Activated CD8-positive, alpha-beta memory T cell treated with anti-CD3 and anti-CD28 coated beads, Interleukin-2, amount 10 ng/mL, durations not matched to agents 7 days and 5 days (primary cell): Measurements from ENCODE around the gene AUTS2. TPM values are rescaled to one million over a fixed set of nuclear protein-coding genes. Genes with fewer than 3 reads are reported as not detected.
A peak's percentile ranks its signal among the peaks of the same experiment; 100 is the strongest.

ENCODE experiments used
- ATAC-seq: fragments of 150-1000 bp; cut with Tn5 transposase; one replicate; pipeline ENCODE4 v1.10.0; 2021; ENCODE audit warnings: moderate library complexity
- CTCF ChIA-PET: fragments of 350-600 bp; sonication (Branson Sonifier 250); formaldehyde crosslinking; loops from one replicate; lab custom pipeline; 2021; ENCODE audit warnings: antibody characterized with exemption; lab: Charles Lee
- DNase-seq: peaks from one replicate; pipeline ENCODE4 v3.0.0-alpha.2; 2020
- H3K27ac Mint-ChIP-seq: one replicate; pipeline ENCODE4 v1.8.0; 2021; ENCODE audit warnings: mild to moderate bottlenecking, mixed read lengths
- H3K27me3 Mint-ChIP-seq: one replicate; pipeline ENCODE4 v1.8.0; 2021; ENCODE audit warnings: mixed read lengths
- H3K36me3 Mint-ChIP-seq: one replicate; pipeline ENCODE4 v1.8.0; 2021; ENCODE audit warnings: mild to moderate bottlenecking, mixed read lengths
- H3K4me1 Mint-ChIP-seq: one replicate; pipeline ENCODE4 v1.8.0; 2021; ENCODE audit warnings: mixed read lengths
- H3K4me3 Mint-ChIP-seq: one replicate; pipeline ENCODE4 v1.8.0; 2021; ENCODE audit warnings: mild to moderate bottlenecking, moderate library complexity, mixed read lengths
- H3K9me3 Mint-ChIP-seq: one replicate; pipeline ENCODE4 v1.8.0; 2022; ENCODE audit warnings: low read depth, mixed read lengths
- total RNA-seq, 2 experiments: library from RNA; stranded (reverse); gene quantifications; one replicate each; pipeline ENCODE4 v1.2.3, GENCODE V29; 2021

Gene AUTS2
- total RNA-seq, 2 experiments from 2014 or later, result 9.5 to 24.4 TPM

DNA sequence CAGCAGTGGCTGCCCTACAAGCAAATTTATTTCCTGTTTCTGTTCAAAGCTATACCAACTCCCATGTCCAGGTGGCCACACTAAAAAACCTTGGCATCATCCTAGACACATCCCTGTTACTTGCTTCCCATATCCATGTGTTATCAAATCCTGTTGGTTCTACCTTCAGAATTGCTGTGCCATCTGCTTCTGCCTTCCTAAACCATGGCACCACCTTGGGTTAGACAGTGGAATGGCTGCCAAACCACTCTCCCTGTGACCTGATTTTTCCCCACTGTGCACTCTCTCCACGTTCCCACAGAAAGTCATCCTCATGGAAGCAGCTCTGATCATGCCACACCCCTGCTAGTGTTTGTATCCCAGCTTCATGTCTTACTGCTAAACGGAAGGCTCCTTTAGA lies 836.1 kb downstream of the AUTS2 start:
- no peaks in the 10 kb centered on the region for H3K27me3 Mint-ChIP-seq
- CTCF ChIA-PET, result no interaction called here
- no peak for DNase-seq
- no peaks in the 10 kb centered on the region for H3K9me3 Mint-ChIP-seq
- no peak for ATAC-seq
- H3K4me1 Mint-ChIP-seq, result no peaks in the 10 kb centered on the region
- H3K27ac Mint-ChIP-seq, result no peak overlapping the region
- no peak overlapping the region for H3K4me3 Mint-ChIP-seq
- peaks cover 2% of the 10 kb centered on the region for H3K36me3 Mint-ChIP-seq

DNA sequence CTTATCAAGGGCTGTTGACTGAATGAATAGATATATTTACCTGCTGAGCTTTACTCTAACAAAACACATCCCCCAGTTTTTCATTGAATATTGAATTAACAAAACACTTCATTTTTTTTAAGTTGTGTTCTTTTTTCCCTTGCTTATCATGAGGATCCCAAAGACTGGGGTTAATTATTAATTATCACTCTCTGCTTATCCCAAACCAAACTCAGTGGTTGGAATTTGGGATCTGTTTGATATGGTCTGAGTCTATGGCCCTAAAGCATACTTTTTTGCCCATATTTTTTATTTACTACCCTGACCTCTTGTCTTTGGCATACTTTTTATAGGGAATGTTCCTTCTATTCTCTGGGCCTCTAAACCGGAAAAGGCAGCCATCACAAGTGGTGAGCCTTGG lies 836.5 kb downstream of the AUTS2 start:
- ATAC-seq, result no peak
- CTCF ChIA-PET, result no interaction called here
- no peak for DNase-seq
- Mint-ChIP-seq H3K36me3 (peaks cover 2% of the 10 kb centered on the region), H3K4me3 (no peak overlapping the region), H3K9me3 (no peaks in the 10 kb centered on the region), H3K27me3 (no peaks in the 10 kb centered on the region), H3K27ac (no peak overlapping the region), H3K4me1 (no peaks in the 10 kb centered on the region)

DNA sequence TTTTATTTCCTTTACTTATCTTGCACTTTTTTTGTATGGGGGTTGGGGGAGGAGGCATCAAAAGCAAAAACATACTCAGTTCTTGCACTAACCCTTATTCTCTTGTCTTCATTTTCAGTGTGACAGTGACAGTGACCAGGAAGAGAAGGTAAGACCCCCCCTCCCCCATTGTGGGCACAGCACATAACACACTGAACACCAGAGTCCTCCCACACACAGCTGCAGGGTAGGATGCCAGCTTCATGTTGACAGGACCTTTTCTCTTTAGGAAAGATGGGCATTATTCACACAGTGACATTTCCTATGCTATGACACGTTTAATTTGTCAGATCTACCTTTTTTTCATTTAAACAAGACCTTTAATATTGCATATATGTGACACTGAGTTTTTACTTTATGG lies 837.4 kb downstream of the AUTS2 start:
- no peak overlapping the region for H3K4me3 Mint-ChIP-seq
- DNase-seq, result no peak
- no peaks in the 10 kb centered on the region for H3K27me3 Mint-ChIP-seq
- H3K9me3 Mint-ChIP-seq, result no peaks in the 10 kb centered on the region
- CTCF ChIA-PET, result no interaction called here
- no peak for ATAC-seq
- H3K4me1 Mint-ChIP-seq, result no peaks in the 10 kb centered on the region
- no peak overlapping the region for H3K27ac Mint-ChIP-seq
- H3K36me3 Mint-ChIP-seq, result no peaks in the 10 kb centered on the region

DNA sequence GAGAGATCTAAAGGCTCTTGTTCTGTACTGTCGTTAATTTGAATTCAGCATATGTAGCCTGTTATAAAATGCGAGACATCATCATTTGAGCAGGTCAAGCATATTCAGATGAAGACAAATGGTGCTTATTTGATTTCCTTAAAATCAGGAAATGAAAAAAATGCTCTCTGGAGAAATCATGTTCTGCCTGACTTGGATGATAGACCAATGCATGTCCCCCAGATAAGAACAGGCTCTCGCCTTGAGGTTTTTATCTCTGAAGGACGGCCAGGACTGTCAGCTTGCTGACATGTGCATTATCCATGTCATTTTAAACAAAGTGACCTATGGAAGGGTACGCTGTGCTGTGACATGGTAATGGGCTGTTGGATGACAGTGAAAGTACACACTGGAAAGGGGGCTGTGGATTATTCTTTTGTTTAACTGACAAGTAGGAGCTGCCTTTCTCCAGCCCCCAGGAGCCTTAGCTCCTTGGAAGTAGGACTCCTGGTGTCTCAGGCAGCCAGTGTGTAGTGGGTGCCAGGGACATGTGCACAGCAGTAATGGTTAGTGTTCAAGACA lies 838.6 kb downstream of the AUTS2 start:
- CTCF ChIA-PET, result no interaction called here
- no peak for DNase-seq
- no peaks in the 10 kb centered on the region for H3K27me3 Mint-ChIP-seq
- no peaks in the 10 kb centered on the region for H3K36me3 Mint-ChIP-seq
- no peaks in the 10 kb centered on the region for H3K9me3 Mint-ChIP-seq
- no peaks in the 10 kb centered on the region for H3K4me1 Mint-ChIP-seq
- H3K27ac Mint-ChIP-seq, result no peak overlapping the region
- no peak overlapping the region for H3K4me3 Mint-ChIP-seq
- ATAC-seq, result no peak

DNA sequence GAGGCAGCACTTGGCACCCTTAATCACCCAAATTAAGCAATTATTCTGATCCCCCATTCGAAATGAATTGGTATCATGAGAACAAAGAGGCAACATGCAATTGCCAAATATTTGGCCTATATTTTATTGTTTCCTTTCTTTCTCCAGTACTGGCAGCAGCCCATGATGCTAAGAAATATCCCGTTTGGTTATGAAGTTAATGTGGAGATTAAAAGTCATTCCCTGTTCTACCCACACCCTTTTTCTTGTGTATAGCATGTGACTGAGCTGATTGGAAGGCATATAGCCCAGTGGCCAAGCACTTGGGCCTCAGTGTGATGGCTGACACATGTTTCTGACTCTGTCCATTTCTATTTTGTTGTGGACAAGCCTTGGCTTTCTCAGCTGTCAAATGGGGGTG lies 841.4 kb downstream of the AUTS2 start:
- H3K4me3 Mint-ChIP-seq, result no peak overlapping the region
- H3K9me3 Mint-ChIP-seq, result no peaks in the 10 kb centered on the region
- no peaks in the 10 kb centered on the region for H3K4me1 Mint-ChIP-seq
- H3K27ac Mint-ChIP-seq, result no peak overlapping the region
- ATAC-seq (no peak), DNase-seq (no peak)
- no peaks in the 10 kb centered on the region for H3K27me3 Mint-ChIP-seq
- H3K36me3 Mint-ChIP-seq, result no peaks in the 10 kb centered on the region
- CTCF ChIA-PET, result no interaction called here

DNA sequence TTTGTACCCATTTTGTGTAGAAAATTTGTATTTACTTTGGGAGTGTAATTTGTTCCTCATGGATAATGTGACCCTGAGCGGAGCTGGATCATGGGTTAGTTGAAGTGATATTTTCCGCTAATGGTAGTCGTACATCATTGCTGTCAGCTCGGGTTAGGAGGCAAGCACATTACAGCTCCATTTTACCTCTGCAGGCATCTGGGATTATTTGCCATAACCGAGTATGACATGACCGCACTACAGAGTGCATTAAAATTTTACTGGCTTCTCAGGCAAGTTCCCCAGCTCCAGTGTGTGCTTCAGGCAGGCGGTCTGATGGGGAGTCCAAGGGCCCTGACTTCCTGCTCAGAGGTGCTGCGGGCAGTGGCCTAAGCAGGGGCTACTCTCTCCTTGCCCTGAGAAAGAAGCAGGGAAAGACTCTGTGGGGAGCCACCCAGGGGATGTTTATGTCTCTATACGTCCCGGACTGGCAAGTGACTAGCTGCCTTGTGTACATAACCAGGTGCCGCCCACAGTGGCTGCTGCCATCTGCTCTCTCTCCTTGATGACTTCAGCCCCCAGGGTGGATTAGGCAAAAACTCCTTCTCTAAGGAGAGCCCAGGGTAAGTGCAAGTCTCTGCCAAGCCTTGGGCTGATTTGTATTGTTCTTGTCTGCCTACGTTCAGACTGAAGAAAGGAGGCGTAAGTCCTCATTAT lies 848.3 kb downstream of the AUTS2 start:
- Mint-ChIP-seq H3K27ac (no peak overlapping the region), H3K36me3 (no peaks in the 10 kb centered on the region), H3K27me3 (no peaks in the 10 kb centered on the region), H3K4me3 (no peak overlapping the region), H3K9me3 (no peaks in the 10 kb centered on the region), H3K4me1 (no peaks in the 10 kb centered on the region)
- DNase-seq, result no peak
- no peak for ATAC-seq
- CTCF ChIA-PET, result no interaction called here

DNA sequence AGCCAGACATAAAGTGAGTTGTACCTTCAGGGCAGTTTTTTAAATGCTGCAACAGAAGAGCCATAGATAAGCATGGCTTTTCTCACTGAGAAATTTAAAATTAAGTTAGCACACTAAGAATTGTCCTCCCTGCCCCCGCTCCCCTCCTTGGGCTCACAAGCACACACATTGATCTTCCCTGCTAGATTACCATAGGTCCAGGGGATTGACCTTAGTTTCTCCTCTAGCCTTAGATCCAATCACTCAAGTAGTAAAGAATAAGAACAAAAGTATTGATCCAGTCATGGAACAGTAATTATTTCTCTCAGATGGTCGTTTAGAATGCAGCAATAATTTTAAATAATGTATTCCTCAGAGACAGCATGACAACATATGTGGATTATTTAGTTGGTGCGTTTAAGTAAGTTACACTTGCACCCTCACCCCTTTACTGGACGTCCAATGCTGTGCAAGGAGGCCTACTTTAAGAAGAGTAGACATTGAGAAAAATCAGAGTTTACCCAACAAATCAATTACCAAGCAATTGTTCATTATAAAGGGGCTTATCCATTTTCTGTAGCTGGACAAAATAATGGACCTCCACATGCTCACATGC lies 850.1 kb downstream of the AUTS2 start:
- no peak overlapping the region for H3K27ac Mint-ChIP-seq
- H3K9me3 Mint-ChIP-seq, result no peaks in the 10 kb centered on the region
- ATAC-seq, result no peak
- no peaks in the 10 kb centered on the region for H3K27me3 Mint-ChIP-seq
- CTCF ChIA-PET, result no interaction called here
- no peaks in the 10 kb centered on the region for H3K36me3 Mint-ChIP-seq
- no peak overlapping the region for H3K4me3 Mint-ChIP-seq
- no peaks in the 10 kb centered on the region for H3K4me1 Mint-ChIP-seq
- no peak for DNase-seq

DNA sequence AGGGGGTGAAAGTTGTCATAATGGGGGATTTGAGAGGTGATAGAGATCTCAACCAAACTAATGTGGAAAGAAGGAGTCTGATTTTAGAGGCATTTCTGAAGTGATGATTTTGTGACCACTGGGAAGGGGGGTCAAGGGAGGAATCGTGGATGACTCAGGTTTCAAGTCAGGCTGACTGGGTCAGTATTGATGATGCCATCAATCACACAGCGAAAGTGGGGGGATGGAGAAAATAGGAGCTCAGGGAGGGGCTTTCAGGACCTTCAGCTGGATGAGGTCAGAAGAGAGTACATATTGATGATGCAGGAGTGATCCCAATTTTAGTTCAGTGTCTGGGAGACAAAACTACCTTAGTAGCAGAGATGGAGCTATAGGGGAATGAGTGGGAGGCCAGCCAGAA lies 852.5 kb downstream of the AUTS2 start:
- no peak for DNase-seq
- Mint-ChIP-seq H3K36me3 (no peaks in the 10 kb centered on the region), H3K4me1 (no peaks in the 10 kb centered on the region), H3K9me3 (no peaks in the 10 kb centered on the region), H3K27me3 (no peaks in the 10 kb centered on the region), H3K4me3 (no peak overlapping the region), H3K27ac (no peak overlapping the region)
- CTCF ChIA-PET, result no interaction called here
- no peak for ATAC-seq

DNA sequence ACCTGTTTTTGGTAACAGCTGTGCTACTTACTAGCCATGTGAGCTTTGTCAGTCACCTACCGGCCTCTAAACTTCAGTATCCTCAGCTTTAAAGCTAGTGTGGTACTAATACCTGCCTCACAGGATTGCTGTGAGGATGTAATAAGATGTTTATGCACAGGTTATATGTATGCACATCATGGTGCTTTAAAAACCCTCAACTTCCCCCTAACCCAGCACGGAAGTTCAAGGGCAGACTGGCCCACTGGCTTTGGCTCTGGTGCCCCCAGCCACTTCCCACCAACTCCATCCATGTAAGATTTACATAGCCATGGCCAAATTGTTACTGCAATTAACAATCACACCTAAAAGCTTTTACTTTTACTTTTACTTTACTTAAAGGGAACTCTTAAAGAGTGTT lies 857.6 kb downstream of the AUTS2 start:
- no peak for DNase-seq
- H3K9me3 Mint-ChIP-seq, result no peaks in the 10 kb centered on the region
- H3K27ac Mint-ChIP-seq, result no peak overlapping the region
- peaks cover 8% of the 10 kb centered on the region for H3K4me1 Mint-ChIP-seq
- no peaks in the 10 kb centered on the region for H3K27me3 Mint-ChIP-seq
- CTCF ChIA-PET, result no interaction called here
- H3K4me3 Mint-ChIP-seq, result no peak overlapping the region
- H3K36me3 Mint-ChIP-seq, result no peaks in the 10 kb centered on the region
- ATAC-seq, result no peak

DNA sequence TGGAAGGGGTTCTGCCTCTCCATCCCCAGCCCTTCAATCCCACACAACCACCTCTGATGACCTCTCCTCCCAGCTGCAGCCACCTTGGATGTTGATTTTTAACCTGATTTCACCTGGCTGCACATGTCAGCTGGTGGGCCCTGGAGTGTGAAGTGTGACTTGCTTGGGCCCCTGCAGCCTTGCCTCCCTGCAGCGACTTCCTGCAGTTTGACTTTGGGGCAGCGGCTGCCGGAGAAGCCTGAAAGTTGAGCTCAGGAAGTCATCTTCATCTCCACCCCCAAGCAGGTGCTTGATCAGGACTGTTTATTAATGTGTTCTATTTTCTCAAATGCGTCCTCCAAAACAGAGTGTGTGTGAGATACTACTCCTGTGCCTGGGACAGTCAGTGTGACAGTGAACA lies 858.4 kb downstream of the AUTS2 start:
- Mint-ChIP-seq H3K4me3 (no peak overlapping the region), H3K27ac (no peak overlapping the region), H3K4me1 (peaks cover 8% of the 10 kb centered on the region), H3K36me3 (no peaks in the 10 kb centered on the region), H3K27me3 (no peaks in the 10 kb centered on the region), H3K9me3 (no peaks in the 10 kb centered on the region)
- DNase-seq, result no peak
- CTCF ChIA-PET, result no interaction called here
- ATAC-seq, result peak; percentile 30

DNA sequence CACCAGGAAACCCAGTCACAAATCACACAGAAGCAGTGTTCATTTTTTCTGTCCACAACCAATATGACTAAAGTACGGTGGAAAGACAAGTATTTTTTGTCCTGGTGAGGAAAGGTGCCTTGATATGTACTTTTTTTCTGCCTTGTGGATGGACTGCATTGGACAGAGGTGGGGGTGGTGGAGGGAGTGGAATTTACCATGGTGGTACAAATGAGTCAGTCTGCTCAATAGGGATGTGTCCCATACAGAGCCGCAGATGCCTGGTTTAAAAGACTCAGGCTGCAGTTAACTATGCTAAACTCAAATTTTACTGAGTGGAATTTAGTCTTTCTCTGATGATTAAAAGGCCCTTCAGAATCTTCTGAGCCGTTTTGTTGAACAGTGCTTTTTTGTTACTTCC lies 859.2 kb downstream of the AUTS2 start:
- Mint-ChIP-seq H3K27ac (no peak overlapping the region), H3K4me1 (peaks cover 8% of the 10 kb centered on the region), H3K36me3 (no peaks in the 10 kb centered on the region), H3K4me3 (no peak overlapping the region), H3K27me3 (no peaks in the 10 kb centered on the region), H3K9me3 (no peaks in the 10 kb centered on the region)
- no peak for ATAC-seq
- DNase-seq, result no peak
- CTCF ChIA-PET, result no interaction called here

DNA sequence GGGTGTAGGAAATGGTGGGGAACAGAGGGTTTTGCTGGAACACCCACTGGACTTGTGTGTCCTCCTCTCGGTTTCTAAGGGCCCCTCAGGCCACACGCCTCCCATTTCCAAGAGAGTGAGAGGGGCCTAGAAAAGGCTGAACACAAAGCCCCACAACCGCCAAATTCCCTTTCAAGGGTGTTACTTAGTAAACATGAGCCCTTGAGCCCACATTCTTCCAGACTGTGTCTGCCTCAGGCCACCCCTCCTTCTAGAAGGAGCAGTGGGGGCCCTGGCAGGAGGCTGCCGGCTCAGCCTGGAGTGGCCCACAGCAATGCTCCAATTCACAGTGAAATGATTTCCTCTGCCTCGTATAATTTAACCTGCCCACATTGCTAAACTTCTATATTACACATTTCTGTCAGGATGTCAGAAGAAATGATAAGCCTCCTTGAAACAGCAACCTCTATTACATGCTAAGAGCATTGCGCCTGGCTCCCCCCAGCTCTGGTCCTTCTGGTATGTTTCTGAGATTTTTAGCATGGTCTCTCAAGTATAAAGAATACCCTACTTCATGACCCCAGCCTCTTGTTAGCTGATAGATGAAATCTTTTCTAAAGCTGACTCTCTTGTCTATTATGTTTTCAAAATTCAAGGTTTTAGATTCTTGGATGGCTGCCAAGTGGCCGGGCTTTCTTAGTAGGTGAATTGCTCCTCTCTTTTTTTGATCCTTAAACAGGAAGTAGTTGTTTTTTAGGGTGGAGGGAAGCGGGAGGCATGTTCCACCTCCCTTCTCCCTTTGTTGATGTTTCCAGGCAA lies 859.8 kb downstream of the AUTS2 start:
- DNase-seq (no peak), ATAC-seq (no peak)
- CTCF ChIA-PET, result no interaction called here
- Mint-ChIP-seq H3K27ac (no peak overlapping the region), H3K4me3 (no peak overlapping the region), H3K4me1 (peaks cover 8% of the 10 kb centered on the region), H3K9me3 (no peaks in the 10 kb centered on the region), H3K36me3 (no peaks in the 10 kb centered on the region), H3K27me3 (no peaks in the 10 kb centered on the region)

DNA sequence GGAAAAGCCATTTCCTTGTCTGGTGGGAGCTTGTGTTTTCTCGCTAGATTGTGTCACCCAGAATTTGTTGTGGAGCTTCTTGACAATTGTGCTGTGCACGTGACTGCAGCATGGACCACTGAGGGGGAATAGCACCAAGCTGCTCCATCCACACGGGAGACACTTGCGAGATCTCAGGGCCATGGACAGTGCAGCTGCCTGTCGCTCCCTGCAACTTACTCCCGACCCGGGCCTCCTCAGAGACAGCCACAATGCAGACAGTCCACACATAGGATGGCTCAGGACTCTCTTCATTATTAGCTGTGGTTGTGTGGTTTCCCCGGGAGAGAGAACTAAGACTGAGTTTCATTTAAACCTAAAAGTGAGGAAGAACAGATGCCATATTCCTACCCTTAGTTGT lies 860.5 kb downstream of the AUTS2 start:
- no peak for DNase-seq
- CTCF ChIA-PET, result no interaction called here
- H3K9me3 Mint-ChIP-seq, result no peaks in the 10 kb centered on the region
- ATAC-seq, result no peak
- H3K27me3 Mint-ChIP-seq, result no peaks in the 10 kb centered on the region
- peaks cover 8% of the 10 kb centered on the region for H3K4me1 Mint-ChIP-seq
- H3K27ac Mint-ChIP-seq, result no peak overlapping the region
- H3K4me3 Mint-ChIP-seq, result no peak overlapping the region
- no peaks in the 10 kb centered on the region for H3K36me3 Mint-ChIP-seq

DNA sequence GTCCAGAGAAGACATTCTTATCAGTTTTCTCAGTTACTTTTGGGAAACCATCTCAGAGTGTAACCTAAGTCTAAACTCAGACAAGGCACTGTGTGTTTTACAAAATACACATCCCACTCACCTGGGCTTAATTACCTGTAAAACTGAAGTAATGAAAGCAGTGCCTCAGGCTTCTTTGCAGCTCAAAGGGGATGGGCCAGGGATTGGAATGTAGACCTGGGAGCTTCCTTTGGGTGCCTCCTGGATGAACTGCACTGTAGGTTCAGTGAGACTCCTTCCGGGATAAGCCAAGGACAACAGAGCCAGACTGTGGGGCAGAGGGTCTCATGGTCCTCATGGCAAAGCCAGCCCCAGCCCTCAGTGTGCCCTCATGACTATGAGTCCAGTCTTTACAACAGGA lies 861.3 kb downstream of the AUTS2 start:
- peaks cover 8% of the 10 kb centered on the region for H3K4me1 Mint-ChIP-seq
- no peak for DNase-seq
- CTCF ChIA-PET, result no interaction called here
- no peaks in the 10 kb centered on the region for H3K27me3 Mint-ChIP-seq
- H3K9me3 Mint-ChIP-seq, result no peaks in the 10 kb centered on the region
- H3K36me3 Mint-ChIP-seq, result no peaks in the 10 kb centered on the region
- no peak overlapping the region for H3K4me3 Mint-ChIP-seq
- no peak overlapping the region for H3K27ac Mint-ChIP-seq
- no peak for ATAC-seq
